ENCODE results near the gene MAP3K20.

DNA sequence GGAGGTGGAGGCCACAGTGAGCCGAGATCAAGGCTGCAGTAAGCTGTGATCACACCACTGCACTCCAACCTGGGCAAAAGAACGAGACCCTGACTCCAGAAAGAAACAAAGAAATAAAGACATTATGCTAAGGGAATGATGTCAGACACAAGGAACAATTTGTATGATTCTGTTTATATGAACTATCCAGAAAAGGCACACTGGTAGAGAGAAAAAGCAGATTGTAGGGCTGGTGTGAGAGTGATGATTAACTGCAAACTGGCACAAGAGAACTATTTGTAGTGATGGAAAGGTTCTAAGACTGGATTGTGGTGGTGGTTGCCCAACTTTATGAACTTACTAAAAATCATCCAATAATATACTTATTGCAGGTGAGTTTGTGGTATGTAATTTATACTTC lies 106.3 kb downstream of the MAP3K20 start:
- TF ChIP-seq, protein P1, sequence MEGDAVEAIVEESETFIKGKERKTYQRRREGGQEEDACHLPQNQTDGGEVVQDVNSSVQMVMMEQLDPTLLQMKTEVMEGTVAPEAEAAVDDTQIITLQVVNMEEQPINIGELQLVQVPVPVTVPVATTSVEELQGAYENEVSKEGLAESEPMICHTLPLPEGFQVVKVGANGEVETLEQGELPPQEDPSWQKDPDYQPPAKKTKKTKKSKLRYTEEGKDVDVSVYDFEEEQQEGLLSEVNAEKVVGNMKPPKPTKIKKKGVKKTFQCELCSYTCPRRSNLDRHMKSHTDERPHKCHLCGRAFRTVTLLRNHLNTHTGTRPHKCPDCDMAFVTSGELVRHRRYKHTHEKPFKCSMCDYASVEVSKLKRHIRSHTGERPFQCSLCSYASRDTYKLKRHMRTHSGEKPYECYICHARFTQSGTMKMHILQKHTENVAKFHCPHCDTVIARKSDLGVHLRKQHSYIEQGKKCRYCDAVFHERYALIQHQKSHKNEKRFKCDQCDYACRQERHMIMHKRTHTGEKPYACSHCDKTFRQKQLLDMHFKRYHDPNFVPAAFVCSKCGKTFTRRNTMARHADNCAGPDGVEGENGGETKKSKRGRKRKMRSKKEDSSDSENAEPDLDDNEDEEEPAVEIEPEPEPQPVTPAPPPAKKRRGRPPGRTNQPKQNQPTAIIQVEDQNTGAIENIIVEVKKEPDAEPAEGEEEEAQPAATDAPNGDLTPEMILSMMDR (IDR thresholded peaks at IDR 0.05) = no peak
- no peak for TF ChIP-seq EZH2 (IDR thresholded peaks at IDR 0.05)
- no peak for TF ChIP-seq EZH2phosphoT487 (IDR thresholded peaks at IDR 0.05)

All from neural progenitor cell (in vitro differentiated cells).